GM18511 (cell line): ENCODE results near the gene MARCHF3.
"Not testable (repeated sequence)": the region's sequence is repeated elsewhere in the genome, so short reads cannot be mapped to it uniquely, and the experiment has no call there.

Experiments
- ATAC-seq: cut with Tn5 transposase; IDR thresholded peaks from one replicate; pipeline ENCODE4 v1.9.1; 2021; ENCODE audit warnings: mild to moderate bottlenecking, moderate library complexity; ENCODE audit not compliant: unreplicated experiment

MARCHF3 gene

DNA sequence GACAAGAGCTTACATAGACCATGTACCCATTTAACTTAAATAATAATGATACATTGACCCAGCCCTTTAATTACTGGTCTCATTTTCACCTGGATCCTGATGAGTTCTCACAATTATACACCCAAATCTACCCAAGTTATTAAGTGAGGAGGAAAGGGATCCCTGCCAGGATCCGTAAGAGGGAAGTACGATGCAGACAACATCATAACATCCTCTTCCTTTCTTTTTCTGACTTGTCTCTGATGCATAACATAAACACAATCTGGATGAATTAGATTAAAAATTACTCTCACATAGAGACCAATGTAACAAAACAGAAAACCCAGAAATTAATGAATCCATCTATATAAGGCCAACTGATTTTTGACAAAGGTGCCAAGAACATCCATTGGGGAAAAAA is 17.0 kb downstream of the MARCHF3 start:
- no peak for ATAC-seq

- no peak for ATAC-seq
Measured at GRCh38 chr5:127012916-127013315, 17.4 kb downstream of the MARCHF3 start.

DNA sequence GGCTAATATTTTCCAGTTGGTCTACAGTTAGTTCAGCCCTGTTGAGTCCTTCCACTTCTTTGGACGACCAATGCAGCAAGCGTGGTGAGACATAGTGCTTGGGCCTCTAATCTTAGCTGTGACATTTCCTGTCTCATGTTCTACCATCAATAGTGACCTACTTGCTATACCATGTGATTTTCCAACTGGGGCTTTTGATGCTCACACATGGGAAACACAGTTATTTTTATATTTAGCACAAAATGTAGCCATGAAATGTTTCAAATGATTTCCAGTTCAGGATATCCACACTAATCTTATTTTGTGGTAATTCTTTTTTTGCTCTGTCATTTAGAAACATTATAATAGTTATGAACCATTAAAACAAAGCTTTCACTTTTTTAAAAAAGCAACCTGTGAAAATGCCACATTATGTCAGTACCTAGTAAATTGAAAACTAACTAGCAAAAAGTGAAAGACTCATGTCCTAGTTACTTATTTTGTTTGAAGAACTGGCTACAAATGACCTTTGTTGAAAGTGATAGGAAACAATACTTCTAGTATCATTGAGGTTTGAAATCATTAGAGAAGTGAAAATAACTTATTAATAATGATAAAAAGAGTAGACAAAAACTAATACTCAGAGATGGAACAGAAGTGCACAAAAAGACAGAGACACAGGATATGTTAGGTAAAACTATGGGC is 18.3 kb downstream of the MARCHF3 start:
- ATAC-seq, result peak; percentile 77

GRCh38 chr5:127011153-127011552 is 19.2 kb downstream of the MARCHF3 start:
- ATAC-seq, result no peak

DNA sequence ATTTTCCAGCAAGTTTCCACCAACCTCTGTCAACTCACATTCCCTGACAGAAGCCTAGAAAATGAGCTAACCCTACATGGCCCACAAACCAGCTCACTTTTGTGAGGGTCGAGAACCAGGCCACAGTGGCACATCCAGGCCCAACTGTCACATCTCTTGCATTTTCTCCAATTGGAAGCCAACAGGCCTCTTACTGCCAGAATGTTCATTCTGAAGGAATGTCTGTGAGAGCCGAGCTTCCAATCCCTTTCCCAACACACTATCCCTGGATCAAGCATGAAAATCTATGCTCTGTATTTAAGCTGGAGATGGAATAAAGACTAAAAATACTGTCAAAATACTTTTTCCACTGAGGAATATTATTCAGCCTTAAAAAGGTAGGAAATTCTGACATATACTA is 20.0 kb downstream of the MARCHF3 start:
- ATAC-seq, result no peak

DNA sequence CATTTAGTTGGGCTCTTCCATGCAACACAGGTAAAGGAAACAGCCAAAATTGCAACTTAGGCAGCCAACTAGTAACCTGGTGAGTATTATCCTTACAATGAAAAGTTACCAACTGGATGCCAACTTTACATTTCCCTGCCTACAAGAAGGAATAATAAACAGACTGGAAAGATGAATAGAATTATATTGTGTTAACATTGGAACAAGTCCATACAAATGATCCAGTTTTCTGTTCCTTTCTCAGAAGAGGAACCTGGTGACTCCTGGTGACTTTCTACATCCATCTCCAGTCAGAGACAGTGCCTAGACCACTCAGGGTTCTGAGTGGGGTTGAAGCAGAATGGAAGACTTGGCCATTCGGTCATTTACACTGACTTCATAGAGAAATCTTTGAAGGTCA is 20.6 kb downstream of the MARCHF3 start:
- ATAC-seq, result no peak

GRCh38 chr5:127008300-127008975 is 21.9 kb downstream of the MARCHF3 start:
- no peak for ATAC-seq

DNA sequence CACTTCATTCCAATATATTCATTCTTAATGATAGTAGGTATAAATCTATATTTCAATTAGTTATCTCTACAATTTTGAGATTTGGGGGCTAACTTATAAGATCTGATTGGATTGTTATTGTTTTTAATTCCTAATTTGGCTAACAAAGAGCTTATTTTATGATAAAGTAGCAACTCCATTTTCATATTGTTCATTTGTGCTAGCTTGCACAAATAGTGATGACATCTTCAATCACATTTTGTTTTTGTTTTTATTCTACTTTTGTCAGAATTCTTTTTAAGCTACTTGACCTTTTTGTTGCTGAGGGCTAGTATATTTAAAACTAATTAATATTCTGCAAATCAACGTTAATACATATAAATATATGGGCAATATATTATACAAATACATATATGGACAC is 22.8 kb downstream of the MARCHF3 start:
- ATAC-seq, result no peak

- no peak for ATAC-seq
Measured at GRCh38 chr5:127006744-127007143, 23.6 kb downstream of the MARCHF3 start.

DNA sequence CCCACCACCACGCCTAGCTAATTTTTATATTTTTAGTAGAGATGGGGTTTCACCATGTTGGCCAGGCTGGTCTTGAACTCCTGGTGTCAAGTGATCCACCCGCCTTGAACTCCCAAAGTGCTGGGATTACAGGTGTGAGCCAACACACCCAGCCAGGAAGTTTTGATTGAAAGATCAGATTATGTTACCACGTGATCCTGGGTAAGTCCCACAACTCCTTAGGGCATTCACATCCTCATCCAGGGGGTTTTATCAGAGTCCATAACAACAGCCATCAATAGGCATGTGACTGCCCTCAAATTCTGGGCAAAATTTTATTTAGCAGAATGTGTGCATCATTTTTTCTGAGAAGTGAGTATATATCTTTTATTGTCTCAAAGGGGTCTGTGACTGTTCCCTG is 25.1 kb downstream of the MARCHF3 start:
- ATAC-seq, result not testable (repeated sequence)

- no peak for ATAC-seq
Measured at GRCh38 chr5:127004721-127005120, 25.6 kb downstream of the MARCHF3 start.

GRCh38 chr5:127003798-127004495 is 26.4 kb downstream of the MARCHF3 start:
- ATAC-seq, result no peak

GRCh38 chr5:127002390-127002789 is 28.0 kb downstream of the MARCHF3 start:
- no peak for ATAC-seq

- no peak for ATAC-seq
Measured at GRCh38 chr5:127001621-127002296, 28.6 kb downstream of the MARCHF3 start.

GRCh38 chr5:126998895-126999570 is 31.3 kb downstream of the MARCHF3 start:
- no peak for ATAC-seq

DNA sequence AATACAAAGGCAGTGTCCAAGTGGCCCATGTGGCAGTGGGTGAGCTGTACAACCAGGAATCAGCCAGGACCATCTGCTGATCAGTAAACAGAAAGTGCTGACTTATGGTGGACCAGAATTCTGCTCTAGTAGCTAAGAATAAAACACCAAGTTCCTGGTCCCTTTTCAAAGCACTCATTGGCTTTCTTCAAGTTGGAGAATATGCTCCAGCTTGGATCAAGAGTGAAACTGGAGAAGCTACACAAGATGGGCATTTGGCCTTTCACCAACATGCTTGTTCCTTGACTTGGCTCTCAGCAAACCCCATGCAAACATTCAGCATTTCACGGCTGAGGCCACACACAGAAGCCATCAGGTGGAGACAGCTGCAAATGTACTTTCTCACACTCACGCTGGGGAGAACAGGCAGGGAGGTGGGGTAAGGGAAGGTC is 32.1 kb downstream of the MARCHF3 start:
- peak; percentile 85 for ATAC-seq

DNA sequence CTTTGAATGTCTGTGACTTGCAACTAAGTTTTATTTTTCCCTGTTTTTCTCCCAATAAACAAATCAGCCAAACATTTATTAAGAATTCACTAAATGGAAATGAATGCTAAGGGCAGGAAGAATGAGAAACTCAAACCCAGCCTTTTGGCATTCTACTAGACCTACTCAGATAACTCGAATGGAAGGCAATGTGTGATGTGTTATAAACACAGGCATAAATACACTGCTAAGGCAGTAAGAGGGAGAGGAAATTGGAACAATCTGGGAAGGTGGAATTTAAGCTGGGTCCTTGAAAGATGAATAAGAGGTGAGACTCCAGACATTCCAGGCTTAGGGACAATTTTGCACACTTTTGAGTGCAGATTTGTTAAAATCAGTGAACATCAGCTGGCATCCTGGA is 34.7 kb downstream of the MARCHF3 start:
- ATAC-seq, result no peak

DNA sequence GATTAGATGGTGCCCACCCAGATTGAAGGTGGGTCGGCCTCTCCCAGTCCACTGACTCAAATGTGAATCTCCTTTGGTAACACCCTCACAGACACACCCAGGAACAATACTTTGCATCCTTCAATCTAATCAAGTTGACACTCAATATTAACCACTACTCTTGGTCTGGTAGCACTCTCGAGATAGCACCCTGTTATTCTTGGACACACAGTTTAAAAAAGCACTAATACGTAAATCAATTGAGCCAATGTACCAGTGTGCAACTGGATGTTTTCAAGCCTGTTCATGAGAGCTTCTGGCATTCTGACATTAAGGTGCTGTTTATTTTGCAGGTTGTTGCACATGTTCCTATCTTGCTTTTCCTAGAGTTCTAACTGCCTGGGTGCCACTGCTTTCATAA is 35.3 kb downstream of the MARCHF3 start:
- ATAC-seq, result no peak

GRCh38 chr5:126994485-126994884 is 35.9 kb downstream of the MARCHF3 start:
- ATAC-seq, result no peak

DNA sequence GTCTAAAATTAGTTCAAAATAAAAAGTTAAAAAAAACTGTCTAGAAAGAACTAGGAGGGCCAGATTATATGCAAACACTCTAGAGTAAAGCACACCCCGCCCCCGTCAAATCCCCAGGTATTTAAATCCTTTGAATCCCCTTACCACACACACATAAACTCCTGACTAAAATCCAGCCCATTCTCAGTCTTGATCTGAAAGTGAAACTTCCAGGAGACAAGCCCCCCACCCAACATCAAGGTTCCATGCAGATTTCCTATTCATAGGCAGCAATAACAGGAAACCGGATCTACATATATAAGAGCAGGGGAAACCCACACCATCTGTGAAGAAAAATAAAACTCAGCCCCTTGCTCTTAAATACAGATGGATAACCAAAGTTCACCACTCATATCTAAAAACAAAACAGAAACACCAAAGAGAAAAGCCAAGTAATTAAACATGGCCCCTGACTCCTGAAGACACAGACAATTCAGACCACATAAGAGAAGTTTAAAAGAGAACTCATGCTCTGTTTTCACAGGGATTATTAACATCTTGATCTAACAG is 42.3 kb downstream of the MARCHF3 start:
- ATAC-seq, result peak; percentile 94
